HepG2 (cell line): Measurements from ENCODE around the gene CACNA2D3. TPM values are rescaled to one million over a fixed set of nuclear protein-coding genes. Genes with fewer than 3 reads are reported as not detected.

Source experiments
- ATAC-seq: fragments of 200-7000 bp; cut with Tn5 transposase; 3 replicates; pipeline ENCODE4 v1.9.1; 2020; ENCODE audit warnings: mild to moderate bottlenecking, moderate library complexity
- BruUV-seq: library from RNA; stranded (reverse); fragments of 400-500 nt; replicated peaks from 2 replicates; lab custom pipeline; 2021; lab: Mats Ljungman, UMichigan
- CTCF ChIA-PET: fragments of 300-600 bp; formaldehyde crosslinking; extraction: SDS; loops from one replicate; lab custom pipeline; 2021; ENCODE audit warnings: low total read pairs, inconsistent platforms, low intra/inter-chr PET ratio; lab: Yijun Ruan, JAX
- POLR2A ChIA-PET: fragments of 350-600 bp; sonication (Branson Sonifier 250); formaldehyde crosslinking; loops from one replicate; lab custom pipeline; 2020; ENCODE audit warnings: antibody characterized with exemption, inconsistent platforms; lab: Yijun Ruan, JAX
- DNase-seq: peaks from one replicate; pipeline ENCODE4 v3.0.0-alpha.2; 2015; ENCODE audit warnings: low spot score
- FAIRE-seq: peaks from 3 replicates; lab custom pipeline; 2011; peaks lifted over from hg19 to GRCh38; lab: Jason Lieb, UNC
- H2AFZ ChIP-seq: one replicate; pipeline ENCODE4 v1.6.1; 2011; ENCODE audit warnings: low read length, inconsistent platforms
- H3K27ac ChIP-seq: fragments of 300-600 bp; 3 replicates; pipeline ENCODE4 v1.8.0; 2011; ENCODE audit warnings: mixed run types, mild to moderate bottlenecking, mixed read lengths, low read length, inconsistent platforms; ENCODE audit not compliant: insufficient read depth; ENCODE audit errors: extremely low read length
- H3K27me3 ChIP-seq, 2 experiments: fragments of 200-600 bp in 1 of 2; 2 replicates in 1 of 2; 3 replicates in 1 of 2; pipeline versions ENCODE4 v1.6.0 to v1.8.0; 2011; ENCODE audit warnings: low read length in 2 of 2, mild to moderate bottlenecking in 2 of 2, moderate library complexity in 2 of 2, inconsistent platforms in 1 of 2; ENCODE audit not compliant: insufficient read depth in 2 of 2, control insufficient read depth in 1 of 2
- H3K36me3 ChIP-seq, 2 experiments: fragments of 200-600 bp in 1 of 2; replicated peaks in 1 of 2; 2 replicates in 1 of 2; 3 replicates in 1 of 2; pipeline versions ENCODE4 v1.5.1 to v1.8.0; 2011; ENCODE audit warnings: low read length in 2 of 2, inconsistent platforms in 1 of 2; ENCODE audit not compliant: insufficient read depth in 2 of 2, control insufficient read depth in 1 of 2
- H3K4me1 ChIP-seq: 2 replicates; pipeline ENCODE4 v1.5.1; 2012; ENCODE audit warnings: low read length, inconsistent platforms; ENCODE audit not compliant: insufficient read depth
- H3K4me2 ChIP-seq: 2 replicates; pipeline ENCODE4 v1.6.0; 2011; ENCODE audit warnings: low read depth, low read length, inconsistent platforms
- H3K4me3 ChIP-seq, 3 experiments: fragments of 200-600 bp in 1 of 3; sonication (generic), shearing (Covaris generic) in 1 of 3; replicated peaks in 1 of 3; 2 replicates each; pipeline ENCODE4 v1.5.1; 2011 to 2016; ENCODE audit warnings: low read length in 3 of 3, inconsistent platforms in 2 of 3, low read depth in 2 of 3, mild to moderate bottlenecking in 2 of 3, control low read depth in 1 of 3, mixed read lengths in 1 of 3; ENCODE audit not compliant: insufficient read depth in 1 of 3
- H3K79me2 ChIP-seq: one replicate; pipeline ENCODE4 v1.6.1; 2011; ENCODE audit warnings: low read length, inconsistent platforms; ENCODE audit not compliant: insufficient read depth
- H3K9ac ChIP-seq: 2 replicates; pipeline ENCODE4 v1.6.0; 2011; ENCODE audit warnings: mild to moderate bottlenecking, low read depth, low read length, inconsistent platforms; ENCODE audit not compliant: insufficient read depth
- H3K9me3 ChIP-seq: 2 replicates; pipeline ENCODE4 v1.5.1; 2012; ENCODE audit warnings: mild to moderate bottlenecking, low read length
- H4K20me1 ChIP-seq: 2 replicates; pipeline ENCODE4 v1.6.0; 2011; ENCODE audit warnings: inconsistent platforms, mild to moderate bottlenecking, low read length, moderate library complexity; ENCODE audit not compliant: insufficient read depth
- GLI4 ChIP-seq: sonication (generic); formaldehyde crosslinking; IDR thresholded peaks from 2 replicates; pipeline ENCODE4 v1.5.1; 2020; ENCODE audit warnings: missing genetic modification reagents, mild to moderate bottlenecking, moderate library complexity, borderline replicate concordance
- IKZF1 ChIP-seq: fragments of 450-650 bp; IDR thresholded peaks from 2 replicates; pipeline ENCODE4 v1.7.1; 2016
- JARID2 ChIP-seq: sonication (generic); formaldehyde crosslinking; IDR thresholded peaks from 2 replicates; pipeline ENCODE4 v1.8.1; 2023; ENCODE audit warnings: missing genetic modification reagents, inconsistent platforms; ENCODE audit not compliant: insufficient replicate concordance
- NFE2 ChIP-seq: sonication (generic); formaldehyde crosslinking; IDR thresholded peaks from 2 replicates; pipeline ENCODE4 v1.4.0; 2020; ENCODE audit warnings: missing genetic modification reagents
- NFE2L1 ChIP-seq: sonication (generic); formaldehyde crosslinking; IDR thresholded peaks from 2 replicates; pipeline ENCODE4 v1.4.0; 2020; ENCODE audit warnings: missing genetic modification reagents, mild to moderate bottlenecking, borderline replicate concordance
- POLR2AphosphoS2 ChIP-seq: IDR thresholded peaks from 2 replicates; pipeline ENCODE4 v1.6.1; 2011; ENCODE audit warnings: low read depth, low read length, improper control_type of control experiment
- SMARCC2 ChIP-seq: fragments of 450-650 bp; IDR thresholded peaks from 2 replicates; pipeline ENCODE4 v1.6.1; 2017; ENCODE audit warnings: antibody characterized with exemption, mild to moderate bottlenecking
- TAF15 ChIP-seq: fragments of 200-400 bp; formaldehyde crosslinking; IDR thresholded peaks from one replicate; pipeline ENCODE4 v1.6.1; 2018; ENCODE audit warnings: mild to moderate bottlenecking, low read depth, low read length; ENCODE audit not compliant: poor library complexity, severe bottlenecking
- TBL1XR1 ChIP-seq: fragments of 150-350 bp; IDR thresholded peaks from 2 replicates; pipeline ENCODE4 v1.6.1; 2014; ENCODE audit warnings: borderline replicate concordance, low read length; ENCODE audit not compliant: partially characterized antibody
- TOE1 ChIP-seq: sonication (generic); formaldehyde crosslinking; IDR thresholded peaks from 2 replicates; pipeline ENCODE4 v1.4.0; 2020; ENCODE audit warnings: mild to moderate bottlenecking, missing genetic modification reagents
- ZFX ChIP-seq: sonication (generic); formaldehyde crosslinking; IDR thresholded peaks from 2 replicates; pipeline ENCODE4 v1.4.0; 2020; ENCODE audit warnings: mild to moderate bottlenecking, low read depth, missing genetic modification reagents, moderate library complexity
- ZFY ChIP-seq: sonication (generic); formaldehyde crosslinking; IDR thresholded peaks from 2 replicates; pipeline ENCODE4 v1.4.0; 2020; ENCODE audit warnings: missing genetic modification reagents
- ZMYM3 ChIP-seq: sonication (generic); formaldehyde crosslinking; IDR thresholded peaks from 2 replicates; pipeline ENCODE4 v1.5.1; 2020; ENCODE audit warnings: mild to moderate bottlenecking, missing genetic modification reagents
- ZNF224 ChIP-seq: sonication (generic); formaldehyde crosslinking; IDR thresholded peaks from 2 replicates; pipeline ENCODE4 v1.5.0; 2020; ENCODE audit warnings: mild to moderate bottlenecking, missing genetic modification reagents
- ZNF678 ChIP-seq: sonication (generic); formaldehyde crosslinking; IDR thresholded peaks from 2 replicates; pipeline ENCODE4 v1.4.0; 2020; ENCODE audit warnings: mild to moderate bottlenecking, missing genetic modification reagents
- WGBS: methylation state at CpG from one replicate; pipeline ENCODE4 v1.1.6; 2017; ENCODE audit warnings: low lambda C conversion rate; 5-methylcytosine and 5-hydroxymethylcytosine counted together
- in situ Hi-C: cut with HindIII; loops from 2 replicates; pipeline ENCODE4 v1.10.0; 2017; ENCODE audit warnings: low pct_unique_long_range_greater_than_20kb; ENCODE audit not compliant: extremely low pct_ligation_motif_present
- intact Hi-C: fragments of 100-400 bp; cut with micrococcal nuclease; formaldehyde crosslinking; loops from one replicate; pipeline ENCODE4 v1.10.0; 2022; ENCODE audit not compliant: unreplicated experiment
- polyA plus RNA-seq, 8 experiments: library from polyadenylated mRNA; depleted of rRNA in 3 of 8; stranded (reverse) in 7 of 8; unstranded in 1 of 8; fragments of >200 nt; fragmentation: Illumina TruSeq in 4 of 8; extraction: Trizol in 4 of 8; gene quantifications; 2 replicates each; pipeline versions ENCODE4 v1.2.1 to v1.2.3, GENCODE V29; 2011 to 2016; ENCODE audit warnings: low read depth in 4 of 8, missing spikeins in 1 of 8, mixed read lengths in 1 of 8; ENCODE audit not compliant: insufficient read depth in 1 of 8
- total RNA-seq, 5 experiments: library from RNA; depleted of rRNA; stranded (reverse); fragments of >200 nt; fragmentation: Illumina TruSeq; extraction: Trizol; gene quantifications; 2 replicates each; pipeline ENCODE4 v1.2.3, GENCODE V29; 2016; ENCODE audit warnings: low read depth in 1 of 5
- TF ChIP-seq, protein P1 (sequence below): sonication (generic); formaldehyde crosslinking; IDR thresholded peaks from 2 replicates; pipeline ENCODE4 v1.4.0; 2020; ENCODE audit warnings: missing genetic modification reagents
- TF ChIP-seq, protein P2 (sequence below): sonication (generic); formaldehyde crosslinking; IDR thresholded peaks from 2 replicates; pipeline ENCODE4 v1.8.0; 2022; ENCODE audit warnings: mild to moderate bottlenecking, missing genetic modification reagents; ENCODE audit not compliant: insufficient replicate concordance

The CACNA2D3 gene
- total and polyA plus RNA-seq, 2 of the 13 experiments (the other 11 are each of a cell fraction or from before 2014, with no cell fraction given), result not detected

DNA sequence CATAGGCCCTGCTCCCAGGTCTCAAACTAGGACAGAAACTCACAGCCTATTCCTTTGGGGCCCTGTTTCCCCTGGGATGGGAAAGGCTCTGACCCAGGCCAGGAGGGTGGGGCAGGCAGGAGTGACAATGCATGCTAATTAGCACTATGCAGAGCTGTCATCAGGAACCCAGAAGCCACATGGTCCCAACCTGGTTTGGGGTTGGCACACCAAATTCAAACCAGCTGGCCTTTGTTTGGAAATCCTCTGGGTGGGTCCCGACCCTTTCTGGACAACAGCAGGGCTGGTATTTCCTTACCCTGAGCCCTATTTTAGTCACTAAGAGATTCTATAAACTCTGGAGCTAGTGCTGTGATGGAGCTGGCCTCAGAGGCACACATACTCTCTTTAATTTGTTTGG is 639.3 kb downstream of the CACNA2D3 start:
- Histone ChIP-seq H3K79me2 (no peaks in the 10 kb centered on the region), H3K27ac (no peak overlapping the region), H3K9me3 (no peaks in the 10 kb centered on the region), H3K4me2 (no peak overlapping the region), H4K20me1 (no peaks in the 10 kb centered on the region), H2AFZ (no peak overlapping the region), H3K27me3 (no peaks in the 10 kb centered on the region; a peak in 1 of 5 replicates), H3K4me1 (no peaks in the 10 kb centered on the region), H3K4me3 (no peak overlapping the region), H3K36me3 (no peaks in the 10 kb centered on the region), H3K9ac (no peak overlapping the region)
- TF ChIP-seq, protein P1, sequence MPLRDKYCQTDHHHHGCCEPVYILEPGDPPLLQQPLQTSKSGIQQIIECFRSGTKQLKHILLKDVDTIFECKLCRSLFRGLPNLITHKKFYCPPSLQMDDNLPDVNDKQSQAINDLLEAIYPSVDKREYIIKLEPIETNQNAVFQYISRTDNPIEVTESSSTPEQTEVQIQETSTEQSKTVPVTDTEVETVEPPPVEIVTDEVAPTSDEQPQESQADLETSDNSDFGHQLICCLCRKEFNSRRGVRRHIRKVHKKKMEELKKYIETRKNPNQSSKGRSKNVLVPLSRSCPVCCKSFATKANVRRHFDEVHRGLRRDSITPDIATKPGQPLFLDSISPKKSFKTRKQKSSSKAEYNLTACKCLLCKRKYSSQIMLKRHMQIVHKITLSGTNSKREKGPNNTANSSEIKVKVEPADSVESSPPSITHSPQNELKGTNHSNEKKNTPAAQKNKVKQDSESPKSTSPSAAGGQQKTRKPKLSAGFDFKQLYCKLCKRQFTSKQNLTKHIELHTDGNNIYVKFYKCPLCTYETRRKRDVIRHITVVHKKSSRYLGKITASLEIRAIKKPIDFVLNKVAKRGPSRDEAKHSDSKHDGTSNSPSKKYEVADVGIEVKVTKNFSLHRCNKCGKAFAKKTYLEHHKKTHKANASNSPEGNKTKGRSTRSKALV, result no peak
- TF ChIP-seq ZFY (CRISPR knock-in tag) (no peak), IKZF1 (no peak), SMARCC2 (no peak), NFE2 (CRISPR knock-in tag) (no peak), TAF15 (no peak), JARID2 (CRISPR knock-in tag) (no peak), ZMYM3 (no peak), ZFX (CRISPR knock-in tag) (no peak), NFE2L1 (CRISPR knock-in tag) (no peak), GLI4 (CRISPR knock-in tag) (no peak), TBL1XR1 (no peak), ZNF678 (no peak), TOE1 (no peak), POLR2AphosphoS2 (no peak), ZNF224 (CRISPR knock-in tag) (no peak)
- TF ChIP-seq, protein P2, sequence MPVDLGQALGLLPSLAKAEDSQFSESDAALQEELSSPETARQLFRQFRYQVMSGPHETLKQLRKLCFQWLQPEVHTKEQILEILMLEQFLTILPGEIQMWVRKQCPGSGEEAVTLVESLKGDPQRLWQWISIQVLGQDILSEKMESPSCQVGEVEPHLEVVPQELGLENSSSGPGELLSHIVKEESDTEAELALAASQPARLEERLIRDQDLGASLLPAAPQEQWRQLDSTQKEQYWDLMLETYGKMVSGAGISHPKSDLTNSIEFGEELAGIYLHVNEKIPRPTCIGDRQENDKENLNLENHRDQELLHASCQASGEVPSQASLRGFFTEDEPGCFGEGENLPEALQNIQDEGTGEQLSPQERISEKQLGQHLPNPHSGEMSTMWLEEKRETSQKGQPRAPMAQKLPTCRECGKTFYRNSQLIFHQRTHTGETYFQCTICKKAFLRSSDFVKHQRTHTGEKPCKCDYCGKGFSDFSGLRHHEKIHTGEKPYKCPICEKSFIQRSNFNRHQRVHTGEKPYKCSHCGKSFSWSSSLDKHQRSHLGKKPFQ, result no peak
- DNase-seq, result no peak
- no peak for FAIRE-seq
- POLR2A ChIA-PET, result no interaction called here
- no CpG with 5 or more reads among the region's 1 CpG for WGBS
- in situ Hi-C loops, result no loop called here
- CTCF ChIA-PET, result no interaction called here
- no TSS peak for BruUV-seq
- intact Hi-C loops, result no loop called here
- ATAC-seq, result no peak
